H9 (cell line): ENCODE measurements around the gene MORN1. TPM values are rescaled to one million over a fixed set of nuclear protein-coding genes. Genes with fewer than 3 reads are reported as not detected.

Source experiments
- DNase-seq: peaks from one replicate; pipeline ENCODE4 v3.0.0-alpha.2; 2017
- H2AFZ ChIP-seq: one replicate; pipeline ENCODE4 v1.6.1; 2013; ENCODE audit warnings: mild to moderate bottlenecking, low read length, control low read depth, moderate library complexity
- H2AK5ac ChIP-seq: 2 replicates; pipeline ENCODE4 v1.6.1; 2013; ENCODE audit warnings: low read length, control low read depth, mixed read lengths; ENCODE audit not compliant: insufficient read length
- H2BK120ac ChIP-seq: one replicate; pipeline ENCODE4 v1.6.1; 2013; ENCODE audit warnings: low read depth, mild to moderate bottlenecking, low read length, control low read depth, inconsistent platforms; ENCODE audit not compliant: poor library complexity, severe bottlenecking
- H2BK12ac ChIP-seq: 2 replicates; pipeline ENCODE4 v1.6.1; 2013; ENCODE audit warnings: low read length, control low read depth, mixed read lengths, low read depth; ENCODE audit not compliant: insufficient read length
- H2BK15ac ChIP-seq: 2 replicates; pipeline ENCODE4 v1.6.1; 2013; ENCODE audit warnings: low read depth, low read length, control low read depth
- H2BK20ac ChIP-seq: one replicate; pipeline ENCODE4 v1.6.1; 2013; ENCODE audit warnings: low read depth, mild to moderate bottlenecking, low read length, control low read depth, inconsistent platforms; ENCODE audit not compliant: poor library complexity, severe bottlenecking
- H2BK5ac ChIP-seq: 2 replicates; pipeline ENCODE4 v1.6.1; 2013; ENCODE audit warnings: low read length, control low read depth, mixed read lengths; ENCODE audit not compliant: insufficient read length
- H3K14ac ChIP-seq: 2 replicates; pipeline ENCODE4 v1.6.1; 2013; ENCODE audit warnings: low read length, control low read depth; ENCODE audit not compliant: insufficient read depth
- H3K18ac ChIP-seq: 2 replicates; pipeline ENCODE4 v1.6.1; 2013; ENCODE audit warnings: low read depth, mild to moderate bottlenecking, mixed read lengths, low read length, control low read depth; ENCODE audit not compliant: insufficient read length
- H3K23ac ChIP-seq: 2 replicates; pipeline ENCODE4 v1.6.1; 2013; ENCODE audit warnings: low read length, control low read depth, mixed read lengths, low read depth; ENCODE audit not compliant: insufficient read length
- H3K23me2 ChIP-seq: 2 replicates; pipeline ENCODE4 v1.6.1; 2013; ENCODE audit warnings: low read depth, mild to moderate bottlenecking, mixed read lengths, low read length, control low read depth; ENCODE audit not compliant: insufficient read length, poor library complexity, severe bottlenecking
- H3K27ac ChIP-seq: 2 replicates; pipeline ENCODE4 v1.5.1; 2013; ENCODE audit warnings: low read length, control low read depth, mixed read lengths, low read depth; ENCODE audit not compliant: insufficient read length
- H3K27me3 ChIP-seq: 2 replicates; pipeline ENCODE4 v1.6.1; 2013; ENCODE audit warnings: low read length, control low read depth, inconsistent platforms; ENCODE audit not compliant: insufficient read depth
- H3K4ac ChIP-seq: 2 replicates; pipeline ENCODE4 v1.6.1; 2013; ENCODE audit warnings: low read depth, mild to moderate bottlenecking, control low read depth, inconsistent platforms, low read length, moderate library complexity
- H3K4me1 ChIP-seq: 2 replicates; pipeline ENCODE4 v1.6.1; 2013; ENCODE audit warnings: low read length, control low read depth, inconsistent platforms; ENCODE audit not compliant: insufficient read depth
- H3K4me2 ChIP-seq: 2 replicates; pipeline ENCODE4 v1.6.1; 2013; ENCODE audit warnings: low read length, control low read depth, mixed read lengths; ENCODE audit not compliant: insufficient read length, insufficient read depth
- H3K56ac ChIP-seq: 2 replicates; pipeline ENCODE4 v1.6.1; 2013; ENCODE audit warnings: low read depth, mild to moderate bottlenecking, mixed read lengths, low read length, control low read depth; ENCODE audit not compliant: insufficient read length
- H3K79me1 ChIP-seq: 2 replicates; pipeline ENCODE4 v1.6.1; 2013; ENCODE audit warnings: low read depth, mild to moderate bottlenecking, moderate library complexity, low read length, control low read depth, inconsistent platforms; ENCODE audit not compliant: insufficient read depth, poor library complexity, severe bottlenecking
- H3K79me2 ChIP-seq: 2 replicates; pipeline ENCODE4 v1.6.1; 2013; ENCODE audit warnings: low read length, control low read depth, inconsistent platforms; ENCODE audit not compliant: insufficient read depth
- H3K9ac ChIP-seq: 2 replicates; pipeline ENCODE4 v1.6.1; 2013; ENCODE audit warnings: low read length, control low read depth, mixed read lengths; ENCODE audit not compliant: insufficient read length; ENCODE audit errors: extremely low read depth
- H3K9me3 ChIP-seq: one replicate; pipeline ENCODE4 v1.6.1; 2013; ENCODE audit warnings: low read depth, low read length, inconsistent platforms; ENCODE audit not compliant: control insufficient read depth
- H3T11ph ChIP-seq: one replicate; pipeline ENCODE4 v1.6.1; 2013; ENCODE audit warnings: mild to moderate bottlenecking, low read length, control low read depth, inconsistent platforms
- H4K20me1 ChIP-seq: one replicate; pipeline ENCODE4 v1.6.1; 2013; ENCODE audit not compliant: control insufficient read depth, insufficient read length, insufficient read depth
- H4K5ac ChIP-seq: 2 replicates; pipeline ENCODE4 v1.6.1; 2013; ENCODE audit warnings: low read depth, mild to moderate bottlenecking, mixed read lengths, low read length, control low read depth; ENCODE audit not compliant: insufficient read length
- H4K8ac ChIP-seq: replicated peaks from 2 replicates; pipeline ENCODE4 v1.6.1; 2013; ENCODE audit warnings: low read length, control low read depth, mixed read lengths, low read depth; ENCODE audit not compliant: insufficient read length
- H4K91ac ChIP-seq: 2 replicates; pipeline ENCODE4 v1.6.1; 2013; ENCODE audit warnings: low read depth, mild to moderate bottlenecking, moderate library complexity, mixed read lengths, low read length, control low read depth; ENCODE audit not compliant: insufficient read length
- H3K27ac Mint-ChIP-seq, 3 experiments: 2 replicates in 2 of 3; 3 replicates in 1 of 3; pipeline ENCODE4 v1.8.0; 2020 to 2021; ENCODE audit warnings: mixed read lengths in 3 of 3, mild to moderate bottlenecking in 1 of 3, moderate library complexity in 1 of 3
- H3K27me3 Mint-ChIP-seq: 2 replicates; pipeline ENCODE4 v1.8.0; 2021; ENCODE audit warnings: low read depth, mild to moderate bottlenecking, moderate library complexity, mixed read lengths
- H3K36me3 Mint-ChIP-seq, 3 experiments: 2 replicates in 2 of 3; 3 replicates in 1 of 3; pipeline ENCODE4 v1.8.0; 2020 to 2021; ENCODE audit warnings: low read depth in 3 of 3, mixed read lengths in 3 of 3; ENCODE audit not compliant: insufficient read depth in 1 of 3
- H3K4me1 Mint-ChIP-seq, 2 experiments: 2 replicates each; pipeline ENCODE4 v1.8.0; 2020; ENCODE audit warnings: mixed read lengths in 2 of 2
- H3K4me3 Mint-ChIP-seq, 2 experiments: 2 replicates in 1 of 2; 3 replicates in 1 of 2; pipeline ENCODE4 v1.8.0; 2020 to 2021; ENCODE audit warnings: mild to moderate bottlenecking in 2 of 2, mixed read lengths in 2 of 2, moderate library complexity in 1 of 2
- H3K9me3 Mint-ChIP-seq, 2 experiments: 2 replicates in 1 of 2; 3 replicates in 1 of 2; pipeline ENCODE4 v1.8.0; 2020; ENCODE audit warnings: mild to moderate bottlenecking in 2 of 2, mixed read lengths in 2 of 2, moderate library complexity in 1 of 2
- CTCF ChIP-seq: fragments of 200-600 bp; sonication (generic); conservative IDR thresholded peaks from 3 replicates; pipeline ENCODE4 v1.8.0; 2021; ENCODE audit warnings: antibody characterized with exemption, mild to moderate bottlenecking
- WGBS: extraction: QIAGEN DNeasy Blood & Tissue Kit; methylation state at CpG from one replicate; pipeline ENCODE4 v1.1.7; 2013; ENCODE audit warnings: missing lambda C conversion rate, low lambda C conversion rate, mixed read lengths; ENCODE audit not compliant: insufficient read length; ENCODE audit errors: extremely low coverage; 5-methylcytosine and 5-hydroxymethylcytosine counted together
- total RNA-seq: library from RNA; stranded (reverse); gene quantifications from 2 replicates; pipeline ENCODE4 v1.2.1, GENCODE V29; 2021

Gene MORN1
- total RNA-seq, 1 experiment from 2014 or later: 12.7 TPM

DNA sequence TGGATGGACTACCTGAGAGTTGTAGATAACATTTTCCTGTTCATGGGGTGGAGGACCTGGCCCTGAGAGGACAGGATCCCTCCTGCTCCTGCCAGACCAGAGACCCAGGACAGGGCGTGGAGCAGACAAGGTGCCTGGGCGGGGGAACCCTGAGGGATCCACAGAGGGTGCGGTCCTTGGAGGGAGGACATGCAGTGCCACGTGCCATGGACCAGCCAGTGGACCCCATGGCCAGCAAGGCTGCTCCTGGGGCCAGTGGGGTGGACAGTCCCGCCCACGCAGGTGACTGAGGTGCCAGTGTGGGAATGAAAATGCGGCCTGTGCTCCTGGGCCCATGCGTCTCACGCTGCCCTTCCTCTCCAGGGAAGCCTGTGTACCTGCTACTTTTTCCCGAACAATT, 3.9 kb upstream of the MORN1 start:
- no peaks in the 10 kb centered on the region for H3K4me1 ChIP-seq
- DNase-seq: no peak
- no peak overlapping the region for H4K8ac ChIP-seq
- no peak overlapping the region for H3K4me2 ChIP-seq
- H4K91ac ChIP-seq: no peak overlapping the region
- no peak overlapping the region for H3K56ac ChIP-seq
- H3K27ac ChIP-seq: no peak overlapping the region
- no peak overlapping the region for H2BK15ac ChIP-seq
- TF ChIP-seq CTCF: no peak
- peaks cover 11% of the 10 kb centered on the region for H3K79me1 ChIP-seq
- Mint-ChIP-seq H3K27ac (peak overlapping the region in 2 of 3 experiments; percentile 21 to 77; a peak in 3 of 7 replicates), H3K9me3 (no peaks in the 10 kb centered on the region), H3K27me3 (no peaks in the 10 kb centered on the region), H3K4me1 (peaks cover 6 to 17% of the 10 kb centered on the region in 2 experiments), H3K36me3 (peaks cover 8 to 66% (median 64%) of the 10 kb centered on the region in 3 experiments; a peak in 6 of 7 replicates), H3K4me3 (no peak overlapping the region)
- H4K5ac ChIP-seq: no peak overlapping the region
- no peak overlapping the region for H3K9ac ChIP-seq
- H3K79me2 ChIP-seq: peaks cover 5% of the 10 kb centered on the region; the same call in 1 of the 2 replicates
- no peaks in the 10 kb centered on the region for H3K9me3 ChIP-seq
- H2AK5ac ChIP-seq: no peak overlapping the region
- no peak overlapping the region for H2AFZ ChIP-seq
- H3T11ph ChIP-seq: no peak overlapping the region
- H3K23ac ChIP-seq: no peak overlapping the region
- no peak overlapping the region for H2BK5ac ChIP-seq
- H3K27me3 ChIP-seq: no peaks in the 10 kb centered on the region
- peaks cover 6% of the 10 kb centered on the region for H3K23me2 ChIP-seq
- no peak overlapping the region; the same call in 1 of the 2 replicates for H3K14ac ChIP-seq
- no CpG with 5 or more reads among the region's 10 CpGs for WGBS
- no peak overlapping the region for H2BK12ac ChIP-seq
- no peak overlapping the region for H3K4ac ChIP-seq
- H2BK20ac ChIP-seq: no peak overlapping the region
- H3K18ac ChIP-seq: no peak overlapping the region
- H4K20me1 ChIP-seq: peaks cover 2% of the 10 kb centered on the region
- H2BK120ac ChIP-seq: no peak overlapping the region
